GM10266 (cell line): ENCODE data around the gene TMEM131L.
"Not testable (repeated sequence)": the region's sequence is repeated elsewhere in the genome, so short reads cannot be mapped to it uniquely, and the experiment has no call there.

Experiments
- DNase-seq: peaks from one replicate; pipeline ENCODE4 v3.0.0; 2012; ENCODE audit errors: extremely low spot score
- TF ChIP-seq, protein P1 (sequence below): IDR thresholded peaks from 2 replicates; pipeline ENCODE4 v1.5.1; 2012; ENCODE audit warnings: mild to moderate bottlenecking, low read depth; ENCODE audit not compliant: control insufficient read depth, insufficient read depth; ENCODE audit errors: missing control alignments

The TMEM131L gene

DNA sequence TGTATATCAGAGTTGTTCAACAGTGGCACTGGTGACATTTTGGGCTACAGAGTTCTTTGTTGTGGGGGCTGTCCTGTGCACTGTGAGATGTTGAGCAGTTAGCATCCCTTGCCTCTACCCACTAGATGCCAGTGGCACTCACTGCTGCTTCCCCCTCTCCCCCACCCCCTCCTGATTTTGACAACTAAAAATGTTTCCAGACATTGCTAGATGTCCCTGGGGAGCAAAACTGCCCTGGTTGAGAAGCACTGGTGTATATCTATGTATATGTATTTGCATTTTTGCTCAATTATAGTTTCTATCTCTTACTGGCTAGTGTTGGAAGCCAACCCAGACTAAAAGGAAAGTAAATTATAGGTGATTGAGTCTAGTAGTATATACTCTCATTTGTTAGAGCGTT is 2.4 kb downstream of the TMEM131L start:
- TF ChIP-seq, protein P1, sequence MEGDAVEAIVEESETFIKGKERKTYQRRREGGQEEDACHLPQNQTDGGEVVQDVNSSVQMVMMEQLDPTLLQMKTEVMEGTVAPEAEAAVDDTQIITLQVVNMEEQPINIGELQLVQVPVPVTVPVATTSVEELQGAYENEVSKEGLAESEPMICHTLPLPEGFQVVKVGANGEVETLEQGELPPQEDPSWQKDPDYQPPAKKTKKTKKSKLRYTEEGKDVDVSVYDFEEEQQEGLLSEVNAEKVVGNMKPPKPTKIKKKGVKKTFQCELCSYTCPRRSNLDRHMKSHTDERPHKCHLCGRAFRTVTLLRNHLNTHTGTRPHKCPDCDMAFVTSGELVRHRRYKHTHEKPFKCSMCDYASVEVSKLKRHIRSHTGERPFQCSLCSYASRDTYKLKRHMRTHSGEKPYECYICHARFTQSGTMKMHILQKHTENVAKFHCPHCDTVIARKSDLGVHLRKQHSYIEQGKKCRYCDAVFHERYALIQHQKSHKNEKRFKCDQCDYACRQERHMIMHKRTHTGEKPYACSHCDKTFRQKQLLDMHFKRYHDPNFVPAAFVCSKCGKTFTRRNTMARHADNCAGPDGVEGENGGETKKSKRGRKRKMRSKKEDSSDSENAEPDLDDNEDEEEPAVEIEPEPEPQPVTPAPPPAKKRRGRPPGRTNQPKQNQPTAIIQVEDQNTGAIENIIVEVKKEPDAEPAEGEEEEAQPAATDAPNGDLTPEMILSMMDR, result no peak

DNA sequence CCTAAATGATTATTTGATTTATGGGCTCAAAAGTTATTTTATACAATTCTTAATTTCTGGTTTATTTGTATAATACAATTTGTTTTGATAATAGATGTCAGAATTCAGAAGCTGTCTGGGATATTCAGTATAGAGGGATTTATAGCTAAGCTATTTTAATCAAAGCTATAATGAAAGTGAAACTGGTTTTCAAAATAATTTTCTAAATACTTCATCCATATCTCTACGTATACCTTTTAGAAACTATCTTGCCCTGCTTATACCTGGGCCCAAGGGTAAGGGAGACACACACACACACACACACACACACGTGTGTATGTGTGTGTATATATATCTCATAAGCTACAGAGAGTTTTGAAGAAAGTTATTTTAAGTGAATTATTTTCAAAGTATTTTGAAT is 2.9 kb downstream of the TMEM131L start:
- DNase-seq, result no peak
- TF ChIP-seq, protein P1, result no peak

More for the DNA sequence above, 2.4 kb downstream of the TMEM131L start:
- DNase-seq, result no peak

DNA sequence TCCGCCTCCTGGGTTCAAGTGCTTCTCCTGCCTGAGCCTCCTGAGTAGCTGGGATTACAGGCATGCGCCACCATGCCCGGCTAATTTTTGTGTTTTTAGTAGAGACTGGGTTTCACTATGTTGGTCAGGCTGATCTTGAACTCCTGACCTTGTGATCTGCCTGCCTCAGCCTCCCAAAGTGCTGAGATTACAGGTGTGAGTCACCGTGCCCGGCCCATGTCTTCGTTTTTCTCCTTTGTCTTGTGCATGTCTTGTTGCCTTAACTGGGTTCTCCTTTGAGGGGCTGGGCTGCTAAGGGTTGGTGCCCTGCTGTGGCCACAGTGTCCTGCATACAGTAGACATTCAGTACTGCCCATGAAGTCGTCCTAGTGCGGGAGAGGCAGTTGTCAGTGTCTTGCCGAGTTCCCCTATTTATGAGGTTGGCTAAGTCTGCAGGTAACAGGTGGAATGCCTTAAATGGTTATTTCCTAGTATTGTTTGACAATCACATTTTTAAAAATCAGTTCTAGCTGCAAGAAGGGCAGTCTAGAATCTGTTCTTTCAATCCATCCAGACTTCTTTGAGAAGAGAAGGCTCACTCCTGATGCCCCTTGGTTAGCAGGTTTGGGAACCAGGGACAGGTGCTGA is 5.0 kb downstream of the TMEM131L start:
- not testable (repeated sequence) for DNase-seq

DNA sequence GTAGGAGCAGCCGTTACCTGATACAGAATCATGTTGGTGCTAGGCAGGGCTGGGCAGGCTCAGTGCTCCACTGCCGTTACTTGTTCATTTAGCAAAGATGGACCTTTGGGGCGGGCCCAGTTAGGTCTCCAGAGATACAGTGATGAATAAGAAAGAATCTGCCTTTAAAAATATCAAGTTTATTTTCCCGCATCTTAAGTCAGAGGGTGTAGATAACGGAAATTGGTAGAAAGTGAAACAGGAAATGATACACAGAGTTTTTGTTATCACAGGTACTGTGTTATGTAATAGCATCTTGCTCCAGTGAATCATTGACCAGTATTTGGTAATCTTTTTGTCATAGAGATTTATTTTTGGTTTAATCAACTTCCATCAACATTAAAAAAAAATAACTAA is 5.5 kb downstream of the TMEM131L start:
- TF ChIP-seq, protein P1, result no peak
- DNase-seq, result no peak

DNA sequence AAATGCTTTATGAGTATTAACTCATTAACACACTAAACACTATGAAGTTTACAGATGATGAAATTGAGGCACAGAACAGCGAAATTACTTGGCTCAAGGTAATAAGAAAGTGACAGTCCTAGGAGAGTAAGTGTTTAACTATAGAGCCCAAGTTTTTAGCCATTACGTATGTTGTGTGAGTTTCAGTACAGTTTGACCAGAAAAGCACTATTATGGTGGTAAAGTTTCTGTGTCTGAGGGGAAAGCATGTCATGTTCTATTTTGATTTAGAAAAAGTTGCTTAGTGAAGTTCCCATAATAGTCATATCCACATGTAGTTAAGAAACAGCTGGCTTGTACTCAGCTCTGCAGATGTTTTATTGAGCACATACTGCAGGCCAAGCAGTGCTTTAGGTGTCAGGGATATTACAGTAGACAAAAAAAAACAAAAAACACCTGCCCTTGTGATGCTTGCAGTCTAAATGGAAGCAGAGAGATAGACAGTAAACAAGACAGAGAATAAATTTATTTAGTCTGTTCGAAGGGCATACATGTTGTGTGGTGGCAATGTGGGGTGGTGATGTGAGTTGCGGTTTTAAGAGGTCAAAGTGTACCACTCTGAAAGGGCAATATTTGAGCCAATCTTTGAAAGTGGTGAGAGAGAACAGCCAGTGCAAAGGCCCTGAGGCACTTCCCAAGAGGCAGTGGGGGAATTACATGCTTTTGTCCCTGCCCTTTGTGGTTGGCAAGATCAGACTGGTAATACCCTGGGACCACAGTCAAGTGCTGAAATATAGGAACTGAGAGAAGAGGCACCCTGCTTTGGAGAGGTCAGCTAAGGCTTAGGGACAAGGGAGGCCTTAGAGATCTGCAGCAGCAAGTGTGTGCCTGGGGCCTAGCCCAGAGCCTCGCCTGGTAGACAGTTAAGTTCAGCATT is 6.2 kb downstream of the TMEM131L start:
- TF ChIP-seq, protein P1, result no peak

DNA sequence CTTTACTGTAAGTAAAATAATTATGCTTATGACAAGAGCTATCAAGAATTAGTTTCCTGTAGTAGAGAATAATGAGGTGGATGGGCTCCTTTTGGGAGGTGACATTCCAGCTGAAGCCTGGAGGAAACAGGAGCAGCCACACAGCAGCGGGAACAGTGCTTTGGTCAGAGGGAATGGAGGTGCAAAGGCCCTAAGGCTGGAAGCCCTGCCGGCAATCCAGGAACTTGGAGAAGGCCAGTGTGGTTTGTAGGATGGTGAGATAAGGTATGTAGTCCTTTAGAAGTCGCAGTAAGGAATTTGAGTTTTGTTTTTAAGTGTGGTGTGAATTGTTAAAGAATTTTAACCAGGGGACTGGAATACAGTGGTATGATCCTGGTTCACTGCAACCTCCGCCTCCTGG is 8.1 kb downstream of the TMEM131L start:
- no peak for DNase-seq
- TF ChIP-seq, protein P1, result no peak

More for the DNA sequence above, 6.2 kb downstream of the TMEM131L start:
- peak; percentile 51 for DNase-seq

DNA sequence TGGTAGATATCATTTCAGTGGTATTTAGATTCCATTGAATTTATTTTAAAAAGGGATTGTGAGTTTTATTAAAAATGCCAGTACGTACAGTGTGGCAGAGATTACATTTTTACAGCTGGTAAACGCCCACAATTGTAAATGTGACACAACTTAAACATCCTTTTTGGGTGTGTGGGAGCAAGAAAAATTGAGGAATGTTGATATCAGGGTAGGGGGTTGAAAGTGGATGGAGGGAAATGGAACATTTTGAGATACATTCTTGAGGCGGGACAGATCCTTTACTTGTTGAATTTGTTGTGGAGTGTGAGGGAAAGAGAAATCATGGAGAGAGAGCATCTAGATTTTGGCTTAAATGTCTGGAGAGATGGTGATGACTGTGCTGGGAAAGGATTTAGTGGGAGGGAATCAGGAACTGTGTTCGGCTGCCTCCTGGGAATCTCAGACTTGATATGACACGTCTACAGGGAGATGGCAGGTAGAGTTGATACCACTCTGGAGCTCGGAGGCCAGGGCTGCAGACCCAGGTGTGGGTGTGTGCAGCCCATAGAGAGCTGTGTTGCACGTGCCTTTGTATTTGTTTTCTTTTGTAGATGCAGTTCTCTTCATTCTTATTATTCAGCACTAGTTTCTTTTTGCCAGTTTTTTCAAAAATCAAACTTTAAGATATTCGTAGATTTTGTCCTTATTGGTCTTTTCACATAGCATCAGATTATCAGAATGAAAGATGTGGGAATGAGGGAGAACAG is 10.8 kb downstream of the TMEM131L start:
- no peak for DNase-seq
- TF ChIP-seq, protein P1, result no peak
